Trophoblast cell (in vitro differentiated cells and primary cell): ENCODE results near the gene TENM4.

Experiments used
- DNase-seq, 2 donors: peaks; one replicate each; pipeline ENCODE4 v3.0.0-alpha.2; 2016
- H2AFZ ChIP-seq: 2 replicates; pipeline ENCODE4 v1.6.1; 2013; ENCODE audit warnings: low read length, moderate library complexity, mild to moderate bottlenecking; ENCODE audit not compliant: insufficient read depth, poor library complexity
- H2AK5ac ChIP-seq: 2 replicates; pipeline ENCODE4 v1.6.1; 2013; ENCODE audit warnings: mild to moderate bottlenecking, low read length
- H2BK120ac ChIP-seq: 2 replicates; pipeline ENCODE4 v1.6.1; 2013; ENCODE audit warnings: low read length, mild to moderate bottlenecking, moderate library complexity; ENCODE audit not compliant: insufficient read depth, poor library complexity
- H2BK12ac ChIP-seq: 2 replicates; pipeline ENCODE4 v1.6.1; 2013; ENCODE audit warnings: mild to moderate bottlenecking, low read length, moderate library complexity
- H2BK5ac ChIP-seq: 2 replicates; pipeline ENCODE4 v1.6.1; 2013; ENCODE audit warnings: low read length, low read depth, moderate library complexity, mild to moderate bottlenecking; ENCODE audit not compliant: poor library complexity
- H3K14ac ChIP-seq: 2 replicates; pipeline ENCODE4 v1.6.1; 2013; ENCODE audit warnings: mild to moderate bottlenecking, low read length
- H3K18ac ChIP-seq: 2 replicates; pipeline ENCODE4 v1.6.1; 2013; ENCODE audit warnings: mild to moderate bottlenecking, low read length
- H3K23ac ChIP-seq: 2 replicates; pipeline ENCODE4 v1.6.1; 2013; ENCODE audit warnings: low read length
- H3K27ac ChIP-seq: 2 replicates; pipeline ENCODE4 v1.5.1; 2013; ENCODE audit warnings: low read depth, mild to moderate bottlenecking, inconsistent platforms, low read length, moderate library complexity
- H3K27me3 ChIP-seq: 2 replicates; pipeline ENCODE4 v1.6.1; 2013; ENCODE audit warnings: inconsistent platforms, mild to moderate bottlenecking, low read length, moderate library complexity; ENCODE audit not compliant: insufficient read depth
- H3K36me3 ChIP-seq, 2 experiments: 1 replicate in 1 of 2; 2 replicates in 1 of 2; pipeline ENCODE4 v1.6.1; 2013; ENCODE audit warnings: low read length in 2 of 2, mild to moderate bottlenecking in 2 of 2, moderate library complexity in 1 of 2; ENCODE audit not compliant: insufficient read depth in 2 of 2, control insufficient read depth in 1 of 2
- H3K4ac ChIP-seq: 2 replicates; pipeline ENCODE4 v1.6.1; 2013; ENCODE audit warnings: low read depth, mild to moderate bottlenecking, low read length, moderate library complexity
- H3K4me1 ChIP-seq, 2 experiments: 1 replicate in 1 of 2; 2 replicates in 1 of 2; pipeline ENCODE4 v1.6.1; 2013; ENCODE audit warnings: low read length in 2 of 2, mild to moderate bottlenecking in 2 of 2, moderate library complexity in 1 of 2; ENCODE audit not compliant: insufficient read depth in 2 of 2, control insufficient read depth in 1 of 2
- H3K4me2 ChIP-seq: 2 replicates; pipeline ENCODE4 v1.6.1; 2013; ENCODE audit warnings: inconsistent platforms, mild to moderate bottlenecking, low read length, moderate library complexity
- H3K4me3 ChIP-seq: 2 replicates; pipeline ENCODE4 v1.5.1; 2013; ENCODE audit warnings: mild to moderate bottlenecking, low read depth, low read length, inconsistent platforms
- H3K79me1 ChIP-seq: one replicate; pipeline ENCODE4 v1.6.1; 2013; ENCODE audit warnings: low read length
- H3K79me2 ChIP-seq: 2 replicates; pipeline ENCODE4 v1.6.1; 2013; ENCODE audit warnings: low read length, mild to moderate bottlenecking; ENCODE audit not compliant: control insufficient read depth, insufficient read depth, poor library complexity
- H3K9ac ChIP-seq: 2 replicates; pipeline ENCODE4 v1.6.1; 2013; ENCODE audit warnings: mild to moderate bottlenecking, low read length
- H3K9me3 ChIP-seq: 2 replicates; pipeline ENCODE4 v1.6.1; 2013; ENCODE audit warnings: low read depth, mild to moderate bottlenecking, control low read depth, inconsistent platforms, low read length; ENCODE audit not compliant: insufficient read depth
- H4K12ac ChIP-seq: 2 replicates; pipeline ENCODE4 v1.6.1; 2013; ENCODE audit warnings: low read depth, mild to moderate bottlenecking, low read length, moderate library complexity
- H4K8ac ChIP-seq: 2 replicates; pipeline ENCODE4 v1.6.1; 2013; ENCODE audit warnings: low read depth, mild to moderate bottlenecking, low read length, moderate library complexity
- H4K91ac ChIP-seq: one replicate; pipeline ENCODE4 v1.6.1; 2013; ENCODE audit warnings: low read depth, mild to moderate bottlenecking, low read length, moderate library complexity
- WGBS: extraction: QIAGEN DNeasy Blood & Tissue Kit; methylation state at CpG from one replicate; pipeline ENCODE4 v1.1.7; 2013; ENCODE audit warnings: missing lambda C conversion rate; ENCODE audit not compliant: insufficient read length, insufficient coverage; ENCODE audit errors: extremely low coverage; 5-methylcytosine and 5-hydroxymethylcytosine counted together

Gene TENM4

DNA sequence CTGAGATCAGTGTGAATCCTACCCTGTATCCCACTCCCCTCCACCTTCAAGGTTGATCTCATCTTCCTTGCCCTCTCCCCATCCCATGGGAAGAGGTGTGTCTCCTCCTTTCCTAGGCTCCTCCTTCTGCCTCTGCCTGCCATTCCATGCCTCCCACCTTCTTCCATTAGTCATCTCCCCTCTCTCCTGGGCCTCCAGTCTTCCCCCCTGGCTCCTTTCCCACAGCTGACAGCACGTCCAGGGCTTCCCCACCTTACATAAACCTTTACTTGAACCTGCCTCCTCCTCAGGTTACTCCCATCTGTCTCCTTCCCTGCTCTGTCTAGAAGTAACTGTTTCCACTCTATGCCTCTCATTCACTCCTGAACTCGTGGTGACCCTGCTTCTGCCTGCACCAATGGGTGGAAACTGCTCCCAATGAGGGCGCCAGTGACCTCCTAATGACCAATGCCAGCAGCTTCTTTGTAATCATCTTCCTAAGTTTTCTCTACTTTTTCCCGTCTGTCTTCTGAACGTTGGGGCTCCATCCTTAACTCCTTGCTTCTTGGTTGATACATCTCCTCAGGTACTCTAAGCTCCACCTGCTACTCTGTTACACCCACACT is 599.3 kb downstream of the TENM4 start:
- WGBS = no CpG with 5 or more reads among the region's 5 CpGs
- H2BK12ac ChIP-seq = no peak overlapping the region
- H3K36me3 ChIP-seq = peaks cover 5 to 8% of the 10 kb centered on the region in 2 experiments
- H2AK5ac ChIP-seq = no peak overlapping the region
- H2AFZ ChIP-seq = no peak overlapping the region
- H2BK5ac ChIP-seq = no peak overlapping the region
- no peaks in the 10 kb centered on the region for H3K79me1 ChIP-seq
- H4K91ac ChIP-seq = no peak overlapping the region
- H3K4me1 ChIP-seq = peaks cover 0 to 2% of the 10 kb centered on the region in 2 experiments
- no peak overlapping the region for H3K4me3 ChIP-seq
- no peak overlapping the region for H3K14ac ChIP-seq
- H4K8ac ChIP-seq = no peak overlapping the region
- no peak overlapping the region for H3K18ac ChIP-seq
- H2BK120ac ChIP-seq = no peak overlapping the region
- no peak overlapping the region for H4K12ac ChIP-seq
- H3K4me2 ChIP-seq = no peak overlapping the region
- H3K9ac ChIP-seq = no peak overlapping the region
- H3K23ac ChIP-seq = no peak overlapping the region
- no peak overlapping the region for H3K4ac ChIP-seq
- no peak overlapping the region for H3K27ac ChIP-seq
- no peaks in the 10 kb centered on the region for H3K27me3 ChIP-seq
- no peaks in the 10 kb centered on the region for H3K9me3 ChIP-seq
- no peak for DNase-seq
- H3K79me2 ChIP-seq = no peaks in the 10 kb centered on the region

GRCh38 chr11:78840623-78841022 is 600.2 kb downstream of the TENM4 start:
- Histone ChIP-seq H3K4ac (no peak overlapping the region), H3K9me3 (no peaks in the 10 kb centered on the region), H3K27ac (no peak overlapping the region), H2BK5ac (no peak overlapping the region), H3K79me1 (no peaks in the 10 kb centered on the region), H3K23ac (no peak overlapping the region), H3K9ac (no peak overlapping the region), H3K14ac (no peak overlapping the region), H3K4me3 (no peak overlapping the region), H2BK120ac (no peak overlapping the region), H3K27me3 (no peaks in the 10 kb centered on the region), H2AK5ac (no peak overlapping the region), H3K4me1 (peaks cover 4 to 5% of the 10 kb centered on the region in 2 experiments), H3K4me2 (no peak overlapping the region), H4K12ac (no peak overlapping the region), H4K8ac (no peak overlapping the region), H3K36me3 (peaks cover 4 to 5% of the 10 kb centered on the region in 2 experiments), H3K79me2 (no peaks in the 10 kb centered on the region), H4K91ac (no peak overlapping the region), H2AFZ (no peak overlapping the region), H3K18ac (no peak overlapping the region), H2BK12ac (no peak overlapping the region)
- DNase-seq = no peak
- no CpG with 5 or more reads among the region's 4 CpGs for WGBS

GRCh38 chr11:78840200-78840599 is 600.6 kb downstream of the TENM4 start:
- no peak overlapping the region for H3K18ac ChIP-seq
- no peak overlapping the region for H2BK12ac ChIP-seq
- no peak overlapping the region for H3K9ac ChIP-seq
- WGBS = no CpG with 5 or more reads among the region's 3 CpGs
- H2AK5ac ChIP-seq = no peak overlapping the region
- no peaks in the 10 kb centered on the region for H3K27me3 ChIP-seq
- no peak overlapping the region for H3K14ac ChIP-seq
- H4K12ac ChIP-seq = no peak overlapping the region
- H3K27ac ChIP-seq = no peak overlapping the region
- H3K36me3 ChIP-seq = peaks cover 3 to 4% of the 10 kb centered on the region in 2 experiments
- no peak overlapping the region for H3K4me2 ChIP-seq
- no peaks in the 10 kb centered on the region for H3K9me3 ChIP-seq
- no peak overlapping the region for H3K4me3 ChIP-seq
- H2BK5ac ChIP-seq = no peak overlapping the region
- H2BK120ac ChIP-seq = no peak overlapping the region
- peaks cover 5 to 6% of the 10 kb centered on the region in 2 experiments for H3K4me1 ChIP-seq
- H4K8ac ChIP-seq = no peak overlapping the region
- H3K4ac ChIP-seq = no peak overlapping the region
- H3K79me2 ChIP-seq = no peaks in the 10 kb centered on the region
- no peak overlapping the region for H3K23ac ChIP-seq
- no peak for DNase-seq
- no peak overlapping the region for H2AFZ ChIP-seq
- no peak overlapping the region for H4K91ac ChIP-seq
- H3K79me1 ChIP-seq = no peaks in the 10 kb centered on the region

DNA sequence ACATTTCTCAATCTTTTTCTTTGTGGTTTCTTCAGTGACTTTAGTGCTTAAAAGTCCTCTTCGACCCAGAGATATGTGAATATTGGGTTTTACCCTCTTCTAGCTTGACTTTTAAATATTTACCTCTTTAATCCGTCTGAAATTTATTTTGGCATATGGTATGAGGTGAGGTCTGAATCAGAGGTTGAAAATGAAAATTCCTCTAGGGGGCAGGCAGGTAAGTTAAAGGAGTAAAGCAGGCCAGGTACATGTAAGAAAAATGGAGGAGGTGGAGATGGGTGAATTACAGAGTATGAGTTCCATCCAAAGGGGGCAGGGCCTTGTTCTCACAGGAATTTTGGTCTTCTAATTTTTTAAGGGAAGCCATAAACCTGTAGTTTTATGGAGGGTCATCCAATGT is 602.4 kb downstream of the TENM4 start:
- Histone ChIP-seq H4K91ac (no peak overlapping the region), H2BK120ac (no peak overlapping the region), H3K36me3 (peaks cover 0 to 2% of the 10 kb centered on the region in 2 experiments), H3K4me2 (no peak overlapping the region), H2BK5ac (no peak overlapping the region), H3K4me3 (no peak overlapping the region), H2AK5ac (no peak overlapping the region), H3K9ac (no peak overlapping the region), H3K79me2 (no peaks in the 10 kb centered on the region), H4K8ac (no peak overlapping the region), H3K18ac (no peak overlapping the region), H3K23ac (no peak overlapping the region), H3K27ac (no peak overlapping the region), H3K79me1 (no peaks in the 10 kb centered on the region), H2AFZ (no peak overlapping the region), H3K4me1 (peaks cover 5 to 10% of the 10 kb centered on the region in 2 experiments), H3K27me3 (no peaks in the 10 kb centered on the region), H4K12ac (no peak overlapping the region), H3K4ac (no peak overlapping the region), H2BK12ac (no peak overlapping the region), H3K9me3 (no peaks in the 10 kb centered on the region), H3K14ac (no peak overlapping the region)
- no CpG with 5 or more reads among the region's 2 CpGs for WGBS
- DNase-seq = no peak
